GM10248 (cell line): ENCODE data around the gene PADI4.
"Not testable (repeated sequence)": the region's sequence is repeated elsewhere in the genome, so short reads cannot be mapped to it uniquely, and the experiment has no call there.

Experiments used
- CTCF ChIA-PET: fragments of 300-600 bp; sonication (Branson Sonifier 250); formaldehyde crosslinking; extraction: SDS; loops from one replicate; lab custom pipeline; 2021; ENCODE audit warnings: antibody characterized with exemption; lab: Yijun Ruan, JAX
- POLR2A ChIA-PET: fragments of 350-650 bp; sonication (Branson Sonifier 250); formaldehyde crosslinking; extraction: SDS; loops from one replicate; lab custom pipeline; 2020; ENCODE audit warnings: antibody characterized with exemption; lab: Yijun Ruan, JAX
- DNase-seq: peaks from one replicate; pipeline ENCODE4 v3.0.0; 2012; ENCODE audit errors: extremely low spot score
- CTCF ChIP-seq: IDR thresholded peaks from 2 replicates; pipeline ENCODE4 v1.5.1; 2012; ENCODE audit warnings: mild to moderate bottlenecking, low read depth; ENCODE audit errors: extremely low read depth, missing control alignments, control extremely low read depth

The PADI4 gene

GRCh38 chr1:17315542-17316130 is 7.6 kb downstream of the PADI4 start:
- DNase-seq: no peak
- POLR2A ChIA-PET: no interaction called here
- CTCF ChIA-PET: no interaction called here
- TF ChIP-seq CTCF: no peak

- TF ChIP-seq CTCF: no peak
- ChIA-PET CTCF (no interaction called here), POLR2A (no interaction called here)
- no peak for DNase-seq
Measured at GRCh38 chr1:17316704-17317103, 8.7 kb downstream of the PADI4 start.

- CTCF ChIA-PET: interaction anchor here (1.2 kb wide), 1 partner anchor 192 kb away, joined by 3 read pairs; no protein-coding TSS in a partner anchor
- TF ChIP-seq CTCF: no peak
- POLR2A ChIA-PET: no interaction called here
- DNase-seq: no peak
Measured at GRCh38 chr1:17318262-17318661, 10.3 kb downstream of the PADI4 start.

GRCh38 chr1:17319561-17320350 is 11.8 kb downstream of the PADI4 start:
- CTCF ChIA-PET: interaction anchor here (1.1 kb wide), 1 partner anchor 9 kb away, joined by 3 read pairs; no protein-coding TSS in a partner anchor
- no peak for TF ChIP-seq CTCF
- DNase-seq: no peak
- POLR2A ChIA-PET: no interaction called here

- DNase-seq, CTCF ChIA-PET, POLR2A ChIA-PET: not testable (repeated sequence)
Measured at GRCh38 chr1:17321857-17322390, 13.9 kb downstream of the PADI4 start.

- no peak for DNase-seq
- POLR2A ChIA-PET: no interaction called here
- TF ChIP-seq CTCF: no peak
- CTCF ChIA-PET: no interaction called here
Measured at GRCh38 chr1:17328855-17329254, 20.9 kb downstream of the PADI4 start.

GRCh38 chr1:17329610-17330009 is 21.6 kb downstream of the PADI4 start:
- POLR2A ChIA-PET: no interaction called here
- no peak for TF ChIP-seq CTCF
- CTCF ChIA-PET: no interaction called here
- no peak for DNase-seq
